C4-2B (cell line): ENCODE data around the gene CCDC92B.

ENCODE experiments used
- H3K27ac ChIP-seq: fragments of 450-650 bp; 2 replicates; pipeline ENCODE4 v1.5.1; 2017
- CTCF ChIP-seq: fragments of 450-650 bp; conservative IDR thresholded peaks from 2 replicates; pipeline ENCODE4 v1.5.1; 2017; ENCODE audit warnings: mild to moderate bottlenecking
- ZFX ChIP-seq: fragments of 450-650 bp; IDR thresholded peaks from 2 replicates; pipeline ENCODE4 v1.6.1; 2017

CCDC92B gene

DNA sequence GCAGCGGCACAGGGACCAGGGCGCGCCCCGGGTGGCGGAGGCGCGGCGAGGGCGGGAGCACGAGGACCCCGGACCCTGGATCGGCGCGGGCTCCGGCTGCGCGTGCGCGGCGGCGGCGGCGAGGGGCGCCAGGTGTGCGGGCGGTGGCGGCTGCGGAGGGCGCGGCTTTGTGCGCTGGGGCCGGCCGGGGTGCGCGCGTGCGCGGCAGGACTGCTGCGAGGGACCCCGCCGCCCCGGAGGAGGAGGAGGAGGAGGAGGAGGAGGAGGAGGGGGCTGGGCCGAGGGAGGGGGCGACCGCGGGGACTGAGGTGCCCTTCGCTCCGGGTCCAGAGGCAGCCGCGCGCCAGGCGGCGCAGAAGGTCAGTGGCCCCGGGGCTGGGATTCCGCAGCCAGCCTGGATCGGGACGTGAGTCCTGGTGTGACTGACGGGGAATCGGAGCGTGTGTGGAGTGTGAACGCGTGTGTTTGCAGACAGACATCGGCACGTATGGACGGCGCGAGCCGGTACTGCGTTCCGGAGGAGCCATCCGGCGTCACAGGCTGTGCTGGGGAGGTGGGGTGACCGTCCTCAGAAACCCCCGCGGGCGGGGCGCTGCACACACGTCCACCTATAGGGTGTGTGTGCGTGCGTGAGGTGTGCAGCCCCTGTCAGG is 27.3 kb upstream of the CCDC92B start:
- TF ChIP-seq CTCF (no peak), ZFX (no peak)
- no peak overlapping the region for H3K27ac ChIP-seq

DNA sequence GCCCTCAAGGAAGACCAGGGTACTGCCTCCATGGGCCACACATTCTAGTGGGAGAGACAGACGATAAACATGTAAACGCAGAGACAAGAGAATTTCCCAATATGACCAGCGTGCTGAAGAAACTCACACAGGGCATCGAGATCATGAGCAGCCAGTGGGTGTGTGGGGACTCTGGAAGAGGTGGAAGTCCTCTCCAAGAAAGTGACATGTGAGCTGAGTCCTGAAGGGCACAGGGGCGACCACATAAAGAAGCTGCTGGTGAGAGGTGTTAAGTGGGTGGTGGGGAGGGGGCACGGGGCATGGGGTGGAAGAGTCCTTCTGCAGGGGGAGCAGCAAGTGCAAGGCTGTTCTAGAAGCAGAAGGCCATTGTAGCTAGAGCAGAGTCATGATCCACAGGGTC is 25.8 kb upstream of the CCDC92B start:
- H3K27ac ChIP-seq, result no peak overlapping the region
- TF ChIP-seq CTCF, result no peak
- TF ChIP-seq ZFX, result no peak

DNA sequence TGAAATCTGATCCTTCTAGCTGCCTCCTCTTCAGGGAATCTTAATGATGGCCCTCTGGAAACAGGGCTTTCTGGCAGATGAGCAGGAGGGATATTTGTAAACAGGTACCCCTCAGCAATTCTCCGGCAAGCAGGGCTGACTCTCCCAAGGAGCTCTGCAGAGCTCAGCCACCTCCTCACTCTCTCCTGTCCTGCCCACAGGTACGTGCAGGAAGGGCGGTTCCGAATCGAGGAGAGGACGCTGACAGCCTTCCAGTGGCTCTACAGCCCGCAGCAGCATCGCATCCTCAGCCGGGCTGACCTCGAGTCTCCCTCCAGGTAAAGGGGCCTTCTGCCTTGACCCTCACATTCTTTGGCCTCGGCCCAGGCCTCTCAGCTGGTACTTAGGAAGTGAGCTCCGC is 20.7 kb upstream of the CCDC92B start:
- H3K27ac ChIP-seq, result no peak overlapping the region
- TF ChIP-seq CTCF (no peak), ZFX (no peak)

GRCh38 chr17:2758870-2759269 is 9.4 kb upstream of the CCDC92B start:
- H3K27ac ChIP-seq, result no peak overlapping the region
- TF ChIP-seq ZFX, result no peak
- no peak for TF ChIP-seq CTCF

DNA sequence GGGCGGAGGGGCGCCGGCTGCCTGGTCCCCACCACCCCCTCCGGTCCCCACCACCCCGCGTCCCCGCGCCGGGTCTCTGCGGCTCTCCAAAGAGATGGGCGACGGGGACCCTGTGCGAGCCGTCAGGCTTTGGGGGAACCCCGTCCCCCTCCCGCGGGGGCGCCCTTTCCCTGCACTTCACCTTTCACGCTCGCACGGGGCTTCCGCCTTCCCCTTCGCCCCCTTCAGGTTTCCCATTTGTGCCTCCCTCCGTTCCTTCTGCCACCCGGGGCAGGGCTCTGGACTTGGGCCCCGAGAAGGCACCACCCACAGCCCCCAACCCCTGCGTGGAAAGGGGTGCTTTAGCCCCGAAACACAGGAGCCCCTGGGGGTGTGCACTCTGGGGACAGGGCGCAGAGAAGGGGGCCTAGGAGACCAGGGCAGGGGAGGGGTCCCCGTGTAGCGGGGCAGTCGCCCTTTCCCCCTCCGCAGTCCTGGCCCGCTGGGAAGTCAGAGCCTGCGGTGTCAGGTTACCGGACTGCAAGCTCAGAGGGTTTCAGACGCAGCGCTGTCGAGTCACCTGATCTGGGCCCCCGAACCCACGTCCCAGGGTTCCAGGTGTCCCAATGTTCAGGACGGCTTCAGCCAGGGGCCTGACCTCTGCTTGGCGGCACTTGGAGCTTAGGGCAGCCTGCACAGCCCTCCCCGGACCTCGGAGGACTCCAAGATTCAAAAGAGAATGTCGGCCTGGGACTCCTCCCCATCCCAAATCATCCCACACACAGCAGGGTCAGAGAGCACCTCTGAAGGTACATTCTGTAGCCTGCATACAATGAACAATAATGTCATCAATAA is 6.7 kb upstream of the CCDC92B start:
- H3K27ac ChIP-seq, result no peak overlapping the region
- TF ChIP-seq ZFX (no peak), CTCF (no peak)

- TF ChIP-seq ZFX (no peak), CTCF (no peak)
- no peak overlapping the region for H3K27ac ChIP-seq
These were observed 2.0 kb upstream of the CCDC92B start for GRCh38 chr17:2751491-2751890.

DNA sequence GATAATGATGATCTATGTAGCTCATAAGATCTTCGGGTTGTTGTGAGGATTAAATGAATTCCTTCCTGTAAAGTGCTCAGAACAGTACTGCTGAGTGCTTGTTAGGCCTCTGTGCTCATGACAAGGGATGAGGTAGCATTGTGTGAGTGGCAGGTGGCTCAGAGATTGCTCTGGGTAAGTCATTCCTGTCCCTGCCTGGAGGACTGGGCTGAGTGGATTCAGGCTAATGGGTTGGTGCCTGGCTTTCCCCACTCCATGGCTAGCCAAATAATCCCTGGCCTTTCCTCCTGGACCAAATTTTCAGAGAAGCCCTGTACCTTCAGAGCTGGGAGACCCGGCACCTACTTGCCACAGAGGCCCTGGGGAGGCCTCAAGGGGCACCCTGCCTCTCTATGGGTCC is 1.3 kb upstream of the CCDC92B start:
- no peak overlapping the region for H3K27ac ChIP-seq
- TF ChIP-seq CTCF (no peak), ZFX (no peak)
